Measurements from ENCODE around the gene SYNDIG1L. TPM values are rescaled to one million over a fixed set of nuclear protein-coding genes. Genes with fewer than 3 reads are reported as not detected.

SYNDIG1L gene
- total and polyA plus RNA-seq, 10 of the 15 experiments (the other 5 are each of a cell fraction or from before 2014, with no cell fraction given) = 0.04 TPM; not detected in 9

DNA sequence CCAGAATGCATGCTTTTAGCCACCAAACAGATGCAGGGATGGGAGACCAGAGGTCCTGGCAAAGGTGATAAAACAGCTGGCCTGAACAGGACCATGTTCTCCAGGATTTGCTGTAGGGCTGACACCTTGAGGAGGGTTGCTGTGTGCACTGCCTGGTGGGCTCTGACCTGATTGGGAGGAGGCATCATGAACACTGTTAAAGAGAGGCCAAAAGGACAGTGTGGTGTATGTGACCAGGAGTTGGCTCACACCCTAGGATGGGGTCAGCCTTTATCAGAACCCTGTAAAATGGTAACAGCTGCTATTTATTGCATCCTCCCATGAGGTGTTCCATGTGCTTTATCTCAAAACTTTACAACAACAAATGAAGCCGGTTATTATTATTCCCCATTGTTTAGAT lies 8.8 kb downstream of the SYNDIG1L start:
- no peaks in the 10 kb centered on the region for H3K4me1 ChIP-seq (ENCODE audit: control insufficient read depth, insufficient read depth, low read length)
- no peak overlapping the region for H3K4me3 ChIP-seq
- no peak overlapping the region for H3K27ac ChIP-seq (ENCODE audit: control insufficient read depth, insufficient read depth)
- no peaks in the 10 kb centered on the region for H3K36me3 ChIP-seq (ENCODE audit: control insufficient read depth in 2 of 2, insufficient read depth in 2 of 2, low read length in 1 of 2)
- no TSS peak for BruUV-seq (replicated peaks)
- H4K20me1 ChIP-seq (ENCODE audit: control insufficient read depth, insufficient read depth) = no peaks in the 10 kb centered on the region
- RAD21 ChIA-PET (ENCODE audit: unreplicated experiment) = no interaction called here
- no peak for DNase-seq (ENCODE audit: low read depth, low spot score)
- FAIRE-seq = no peak
- 0% methylated on average over 1 of the region's 1 CpG for WGBS (ENCODE audit: insufficient coverage, insufficient replicate concordance, low lambda C conversion rate, missing lambda C conversion rate)
- SMC1A ChIA-PET (ENCODE audit: uncharacterized antibody, unreplicated experiment) = interaction anchor here (0.9 kb wide), 1 partner anchor 16 kb away, joined by 3 read pairs; no protein-coding TSS in a partner anchor
- H3K79me2 ChIP-seq (ENCODE audit: control insufficient read depth, insufficient read depth, low read length) = no peaks in the 10 kb centered on the region
- CTCF ChIA-PET = no interaction called here
- POLR2A ChIA-PET = no interaction called here
- H3K9me3 ChIP-seq (replicated peaks; ENCODE audit: control insufficient read depth, insufficient read depth, low read length) = no peaks in the 10 kb centered on the region
- no peak for TF ChIP-seq GABPA (IDR thresholded peaks at IDR 0.05; ENCODE audit: low read depth)
- no peak for ATAC-seq
- in situ Hi-C loops (cut with MboI) (no loop called here), intact Hi-C loops (cut with micrococcal nuclease; ENCODE audit: unreplicated experiment) (no loop called here)
- H3K4me2 ChIP-seq (ENCODE audit: control insufficient read depth, insufficient read depth) = no peak overlapping the region
- H3K9ac ChIP-seq (ENCODE audit: control insufficient read depth, insufficient read depth, low read length) = no peak overlapping the region
- H3K27me3 ChIP-seq (replicated peaks in 1 of 2; ENCODE audit: control insufficient read depth in 2 of 2, insufficient read depth in 2 of 2, low read length in 1 of 2) = peaks cover 0 to 6% of the 10 kb centered on the region in 2 experiments; a peak in 2 of 4 replicates
- no peak overlapping the region for H2AFZ ChIP-seq (ENCODE audit: control insufficient read depth, low read depth, low read length)

DNA sequence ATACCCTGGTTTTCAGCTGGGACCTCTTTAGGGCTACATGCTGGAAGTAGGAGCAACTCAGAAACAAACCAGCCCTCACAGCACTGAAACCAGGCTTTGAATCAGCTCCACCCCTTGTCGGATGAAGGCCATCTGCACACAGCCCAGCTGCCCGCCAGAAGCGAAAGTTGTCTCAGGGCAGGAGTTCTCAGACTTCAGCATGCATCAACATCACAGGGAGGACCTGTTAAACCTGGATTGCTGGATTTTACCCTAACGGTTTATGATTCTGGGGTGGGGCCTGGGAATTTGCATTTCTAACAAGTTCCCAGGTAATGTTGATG lies 10.9 kb downstream of the SYNDIG1L start:
- SMC1A ChIA-PET (ENCODE audit: uncharacterized antibody, unreplicated experiment) = interaction anchor here (0.7 kb wide), 1 partner anchor 132 kb away, joined by 3 read pairs; no protein-coding TSS in a partner anchor
- in situ Hi-C loops (cut with MboI) (no loop called here), intact Hi-C loops (cut with micrococcal nuclease; ENCODE audit: unreplicated experiment) (no loop called here)
- no peak overlapping the region for H3K4me3 ChIP-seq
- no peaks in the 10 kb centered on the region for H3K4me1 ChIP-seq (ENCODE audit: control insufficient read depth, insufficient read depth, low read length)
- RAD21 ChIA-PET (ENCODE audit: unreplicated experiment) = no interaction called here
- no peak overlapping the region for H3K4me2 ChIP-seq (ENCODE audit: control insufficient read depth, insufficient read depth)
- peaks cover 0 to 6% of the 10 kb centered on the region in 2 experiments; a peak in 2 of 4 replicates for H3K27me3 ChIP-seq (replicated peaks in 1 of 2; ENCODE audit: control insufficient read depth in 2 of 2, insufficient read depth in 2 of 2, low read length in 1 of 2)
- FAIRE-seq (no peak), DNase-seq (ENCODE audit: low read depth, low spot score) (no peak), ATAC-seq (peak; percentile 49)
- 51% methylated on average over 3 of the region's 4 CpGs for WGBS (ENCODE audit: insufficient coverage, insufficient replicate concordance, low lambda C conversion rate, missing lambda C conversion rate)
- no peak overlapping the region for H2AFZ ChIP-seq (ENCODE audit: control insufficient read depth, low read depth, low read length)
- H3K9me3 ChIP-seq (replicated peaks; ENCODE audit: control insufficient read depth, insufficient read depth, low read length) = no peaks in the 10 kb centered on the region
- H4K20me1 ChIP-seq (ENCODE audit: control insufficient read depth, insufficient read depth) = no peaks in the 10 kb centered on the region
- no peaks in the 10 kb centered on the region for H3K79me2 ChIP-seq (ENCODE audit: control insufficient read depth, insufficient read depth, low read length)
- CTCF ChIA-PET = no interaction called here
- H3K36me3 ChIP-seq (ENCODE audit: control insufficient read depth in 2 of 2, insufficient read depth in 2 of 2, low read length in 1 of 2) = no peaks in the 10 kb centered on the region
- H3K9ac ChIP-seq (ENCODE audit: control insufficient read depth, insufficient read depth, low read length) = no peak overlapping the region
- POLR2A ChIA-PET = no interaction called here
- H3K27ac ChIP-seq (ENCODE audit: control insufficient read depth, insufficient read depth) = no peak overlapping the region
- no TSS peak for BruUV-seq (replicated peaks)
- TF ChIP-seq KDM1A (IDR thresholded peaks at IDR 0.05; ENCODE audit: borderline replicate concordance) = no peak
- no peak for TF ChIP-seq ZNF274 (IDR thresholded peaks at IDR 0.05; ENCODE audit: insufficient read depth, insufficient read length)
- TF ChIP-seq SP1 (IDR thresholded peaks at IDR 0.05; ENCODE audit: low read depth, low read length) = no peak
- TF ChIP-seq CREB1 (IDR thresholded peaks at IDR 0.05; ENCODE audit: low read depth) = no peak
- TF ChIP-seq NBN (IDR thresholded peaks at IDR 0.05) = no peak
- TF ChIP-seq STAT3 (IDR thresholded peaks at IDR 0.05; ENCODE audit: low read depth, low read length) = no peak
- no peak for TF ChIP-seq ZSCAN29 (IDR thresholded peaks at IDR 0.05)
- TF ChIP-seq, protein P1, sequence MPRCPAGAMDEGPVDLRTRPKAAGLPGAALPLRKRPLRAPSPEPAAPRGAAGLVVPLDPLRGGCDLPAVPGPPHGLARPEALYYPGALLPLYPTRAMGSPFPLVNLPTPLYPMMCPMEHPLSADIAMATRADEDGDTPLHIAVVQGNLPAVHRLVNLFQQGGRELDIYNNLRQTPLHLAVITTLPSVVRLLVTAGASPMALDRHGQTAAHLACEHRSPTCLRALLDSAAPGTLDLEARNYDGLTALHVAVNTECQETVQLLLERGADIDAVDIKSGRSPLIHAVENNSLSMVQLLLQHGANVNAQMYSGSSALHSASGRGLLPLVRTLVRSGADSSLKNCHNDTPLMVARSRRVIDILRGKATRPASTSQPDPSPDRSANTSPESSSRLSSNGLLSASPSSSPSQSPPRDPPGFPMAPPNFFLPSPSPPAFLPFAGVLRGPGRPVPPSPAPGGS (IDR thresholded peaks at IDR 0.05; ENCODE audit: borderline replicate concordance, insufficient read depth, low read depth, low read length, poor library complexity, severe bottlenecking) = no peak
- TF ChIP-seq, protein P2, sequence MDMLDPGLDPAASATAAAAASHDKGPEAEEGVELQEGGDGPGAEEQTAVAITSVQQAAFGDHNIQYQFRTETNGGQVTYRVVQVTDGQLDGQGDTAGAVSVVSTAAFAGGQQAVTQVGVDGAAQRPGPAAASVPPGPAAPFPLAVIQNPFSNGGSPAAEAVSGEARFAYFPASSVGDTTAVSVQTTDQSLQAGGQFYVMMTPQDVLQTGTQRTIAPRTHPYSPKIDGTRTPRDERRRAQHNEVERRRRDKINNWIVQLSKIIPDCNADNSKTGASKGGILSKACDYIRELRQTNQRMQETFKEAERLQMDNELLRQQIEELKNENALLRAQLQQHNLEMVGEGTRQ (IDR thresholded peaks at IDR 0.05; ENCODE audit: borderline replicate concordance, low read depth, low read length) = no peak
- no peak for TF ChIP-seq MYB (IDR thresholded peaks at IDR 0.05; ENCODE audit: borderline replicate concordance, low read depth, low read length)
- no peak for TF ChIP-seq SREBF1 (IDR thresholded peaks at IDR 0.05; ENCODE audit: low read length)
- TF ChIP-seq GATAD2B (conservative IDR thresholded peaks at IDR 0.05; ENCODE audit: low read depth) = no peak
- TF ChIP-seq, protein P3, sequence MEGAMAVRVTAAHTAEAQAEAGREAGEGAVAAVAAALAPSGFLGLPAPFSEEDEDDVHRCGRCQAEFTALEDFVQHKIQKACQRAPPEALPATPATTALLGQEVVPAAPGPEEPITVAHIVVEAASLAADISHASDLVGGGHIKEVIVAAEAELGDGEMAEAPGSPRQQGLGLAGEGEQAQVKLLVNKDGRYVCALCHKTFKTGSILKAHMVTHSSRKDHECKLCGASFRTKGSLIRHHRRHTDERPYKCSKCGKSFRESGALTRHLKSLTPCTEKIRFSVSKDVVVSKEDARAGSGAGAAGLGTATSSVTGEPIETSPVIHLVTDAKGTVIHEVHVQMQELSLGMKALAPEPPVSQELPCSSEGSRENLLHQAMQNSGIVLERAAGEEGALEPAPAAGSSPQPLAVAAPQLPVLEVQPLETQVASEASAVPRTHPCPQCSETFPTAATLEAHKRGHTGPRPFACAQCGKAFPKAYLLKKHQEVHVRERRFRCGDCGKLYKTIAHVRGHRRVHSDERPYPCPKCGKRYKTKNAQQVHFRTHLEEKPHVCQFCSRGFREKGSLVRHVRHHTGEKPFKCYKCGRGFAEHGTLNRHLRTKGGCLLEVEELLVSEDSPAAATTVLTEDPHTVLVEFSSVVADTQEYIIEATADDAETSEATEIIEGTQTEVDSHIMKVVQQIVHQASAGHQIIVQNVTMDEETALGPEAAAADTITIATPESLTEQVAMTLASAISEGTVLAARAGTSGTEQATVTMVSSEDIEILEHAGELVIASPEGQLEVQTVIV (IDR thresholded peaks at IDR 0.05; ENCODE audit: borderline replicate concordance, partially characterized antibody) = no peak

Measured in GM12878 (cell line).